SHP77 (cell line): ENCODE measurements around the gene ITPK1.

Experiments
- DNase-seq, 2 experiments: peaks; one replicate each; lab custom pipeline; 2025; lab: John Stamatoyannopoulos, UW

Gene ITPK1

DNA sequence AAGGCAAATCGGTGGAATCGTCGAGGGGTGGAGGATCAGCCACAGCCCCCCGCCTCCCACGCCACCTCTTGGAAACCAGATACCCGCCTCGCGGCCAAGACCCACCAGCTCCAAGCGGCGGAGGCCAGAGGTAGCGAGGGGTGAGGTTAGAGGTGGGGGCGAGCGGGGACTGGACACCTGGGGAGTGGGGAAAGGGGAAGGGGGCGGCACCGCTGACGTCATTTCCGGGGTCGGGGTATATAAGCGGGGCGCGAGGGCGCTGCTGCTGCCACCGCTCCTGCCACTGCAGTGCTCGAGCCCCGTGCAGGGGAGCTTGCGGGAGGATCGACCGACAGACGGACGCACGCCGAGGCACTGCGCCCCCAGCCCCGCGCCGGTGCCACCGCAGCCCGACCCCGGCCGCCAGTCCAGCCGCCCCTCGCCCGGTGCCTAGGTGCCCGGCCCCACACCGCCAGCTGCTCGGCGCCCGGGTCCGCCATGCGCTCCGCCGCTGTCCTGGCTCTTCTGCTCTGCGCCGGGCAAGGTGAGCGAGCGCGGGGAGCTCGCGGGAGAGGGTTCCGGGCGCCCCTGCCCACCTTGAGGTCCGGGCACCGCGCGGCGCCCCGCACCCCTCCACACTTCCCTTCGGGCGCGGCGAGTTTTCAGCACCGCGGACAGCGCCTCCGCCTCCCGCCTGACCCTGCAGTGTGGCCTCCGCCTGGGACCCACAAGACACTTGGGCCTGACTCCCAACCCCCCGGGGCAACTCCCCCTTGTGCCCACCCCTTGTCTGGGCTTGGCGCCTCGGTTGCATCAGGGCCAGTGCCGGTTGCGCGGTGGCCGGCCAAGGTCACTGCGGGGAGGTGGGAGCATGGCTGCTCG, 192.6 kb downstream of the ITPK1 start, which contains the start of gene CHGA:
TSS of gene CHGA (plus strand) at position 268 of the 861 bp plus-strand sequence. CDS start at position 478, 210 bp downstream.
- DNase-seq = peak; percentile 63 to 69

DNA sequence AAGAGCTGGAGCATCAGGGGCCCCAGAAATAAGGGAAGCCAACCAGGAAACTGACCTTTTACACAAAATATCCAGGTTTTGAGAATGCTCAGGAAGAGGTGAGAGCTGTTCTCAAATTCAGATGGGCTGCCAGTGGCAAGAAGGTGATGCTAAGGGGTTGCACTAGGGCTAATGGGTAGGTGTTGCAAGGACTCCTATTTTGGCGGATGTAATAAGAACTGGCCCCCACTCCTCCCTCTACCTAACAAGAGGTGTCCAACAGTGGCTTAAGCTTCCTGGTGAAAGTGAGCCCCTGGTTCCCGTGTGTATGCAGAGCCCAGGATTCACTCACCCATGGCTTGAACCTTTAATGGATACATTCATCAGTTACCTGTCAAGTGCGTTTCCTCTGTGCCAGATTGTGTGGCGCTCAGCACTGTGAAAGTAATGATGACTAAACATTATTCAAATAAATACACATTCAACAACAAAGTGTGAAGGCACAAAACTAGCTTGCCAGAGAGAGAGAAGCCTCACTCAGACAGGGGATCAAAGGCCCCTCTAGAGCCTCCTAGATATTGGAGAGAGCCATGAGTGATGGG, 193.5 kb downstream of the ITPK1 start:
- no peak for DNase-seq

DNA sequence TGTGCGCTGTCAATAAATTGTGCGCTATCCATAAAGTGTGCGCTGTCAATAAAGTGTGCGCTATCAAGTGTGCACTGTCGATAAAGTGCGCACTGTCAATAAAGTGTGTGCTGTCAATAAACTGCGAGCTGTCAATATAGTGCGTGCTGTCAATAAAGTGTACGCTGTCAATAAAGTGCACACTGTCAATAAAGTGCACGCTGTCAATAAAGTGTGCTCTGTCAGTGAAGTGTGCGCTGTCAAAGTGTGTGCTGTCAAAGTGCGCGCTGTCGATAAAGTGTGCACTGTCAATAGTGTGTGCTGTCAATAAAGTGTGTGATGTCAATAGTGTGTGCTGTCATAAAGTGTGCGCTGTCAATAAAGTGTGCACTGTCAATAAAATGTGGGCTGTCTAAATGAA, 195.7 kb downstream of the ITPK1 start:
- DNase-seq = no peak

DNA sequence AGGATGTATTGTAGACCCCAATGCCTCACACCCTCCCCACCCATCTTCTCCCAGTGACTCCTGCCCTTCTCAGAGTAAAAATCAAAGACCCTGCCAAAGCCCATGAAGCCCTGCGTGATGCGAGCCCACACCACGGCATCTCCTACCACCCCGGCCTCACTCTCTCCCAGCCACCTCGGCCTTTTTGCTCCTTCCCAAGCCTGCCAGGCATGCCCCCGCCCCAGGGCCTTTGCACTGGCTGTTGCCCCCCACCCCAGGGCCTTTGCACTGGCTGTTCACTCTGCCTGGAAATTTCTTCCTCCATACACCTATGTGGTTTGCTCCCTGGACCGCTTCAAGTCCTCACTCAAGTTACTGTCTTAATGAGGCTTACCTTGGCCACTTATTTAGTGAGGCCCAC, 197.8 kb downstream of the ITPK1 start:
- no peak for DNase-seq

DNA sequence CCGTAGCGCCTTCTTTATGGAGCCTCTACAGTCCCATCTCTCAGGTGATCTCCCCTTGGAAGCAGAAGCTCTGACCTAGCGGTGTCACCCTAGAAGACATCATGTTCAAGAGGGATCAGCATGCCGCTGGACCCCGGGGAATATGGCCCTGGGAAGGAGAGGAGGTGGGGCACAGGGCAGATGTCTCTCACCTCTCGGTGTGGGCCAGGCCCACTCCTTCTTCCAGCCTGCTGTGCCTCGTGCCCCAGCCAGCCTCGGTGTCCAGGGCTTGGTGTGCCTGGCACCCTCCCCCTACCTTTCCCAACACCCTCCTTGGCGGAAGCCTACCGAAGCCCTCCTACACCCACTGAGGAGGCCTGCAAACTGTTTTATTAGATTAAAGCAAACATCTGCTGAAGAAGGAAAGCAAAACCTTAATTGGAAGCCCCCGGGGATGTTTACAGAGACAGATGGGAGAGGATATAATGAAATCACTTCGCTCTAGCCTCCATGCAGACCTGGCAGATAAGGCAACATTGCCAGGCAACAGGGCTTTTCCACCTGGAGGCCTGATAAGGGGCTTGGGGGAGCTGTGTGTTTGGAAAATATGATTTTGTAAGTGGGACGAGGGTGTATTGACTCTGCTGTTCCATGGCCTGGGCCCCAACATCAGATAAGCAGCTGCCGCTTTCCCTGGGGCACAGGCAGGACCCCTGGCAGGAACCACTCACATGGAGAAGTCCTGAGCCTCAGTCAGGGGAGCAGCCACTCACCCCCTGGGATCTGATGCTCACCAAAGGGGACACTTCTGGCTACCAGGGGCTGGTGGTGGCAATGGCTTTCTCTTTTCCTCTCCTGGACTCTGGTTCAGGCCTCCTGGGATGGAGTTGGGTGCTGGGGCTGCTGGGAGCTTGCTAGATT, 198.4 kb downstream of the ITPK1 start:
- no peak for DNase-seq

DNA sequence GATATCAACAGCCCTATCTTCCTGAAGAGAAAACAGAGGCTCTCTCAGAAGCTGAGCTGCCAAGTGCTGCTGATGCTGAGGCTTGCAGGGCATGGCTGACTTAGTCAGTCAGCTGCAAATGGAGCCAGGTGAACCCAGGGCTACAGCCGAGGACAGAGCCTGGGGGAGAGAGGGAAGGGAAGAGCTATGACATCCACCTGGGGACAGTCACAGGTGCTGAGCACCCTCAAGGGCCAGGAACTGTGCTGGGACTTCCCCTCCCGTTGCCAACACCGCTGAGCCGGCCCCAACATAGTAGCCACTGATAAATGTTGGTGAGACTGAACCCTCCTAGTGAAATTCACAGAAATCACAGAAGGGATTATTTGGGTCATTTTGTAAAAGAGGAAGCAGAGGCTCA, 199.5 kb downstream of the ITPK1 start:
- DNase-seq = no peak

DNA sequence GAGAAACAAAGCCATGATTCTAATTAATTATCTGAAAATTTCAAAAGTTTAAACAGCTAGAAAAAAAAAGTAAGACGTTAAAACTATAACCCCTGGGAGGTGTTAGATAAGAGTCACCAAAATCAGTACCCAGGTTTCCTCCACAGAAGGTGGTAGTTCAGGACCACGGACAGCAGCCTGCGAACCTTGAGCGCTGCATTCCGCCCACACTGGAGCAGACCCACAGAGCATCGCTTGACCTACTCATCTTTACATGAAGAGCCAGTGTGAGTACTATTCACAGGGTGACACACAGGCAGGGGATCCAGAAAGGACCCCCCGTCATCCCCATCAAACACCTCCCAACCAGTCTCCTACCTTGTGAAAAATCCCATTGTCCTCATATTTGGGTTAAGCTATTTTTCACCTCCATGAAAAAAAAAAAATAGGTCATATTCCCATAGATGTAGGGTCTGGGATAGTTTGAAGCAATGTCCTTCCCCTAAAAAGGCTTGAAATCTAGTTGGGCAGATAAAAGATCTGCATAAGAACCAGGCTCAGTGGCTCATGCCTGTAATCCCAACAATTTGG, 201.6 kb downstream of the ITPK1 start:
- DNase-seq = no peak

DNA sequence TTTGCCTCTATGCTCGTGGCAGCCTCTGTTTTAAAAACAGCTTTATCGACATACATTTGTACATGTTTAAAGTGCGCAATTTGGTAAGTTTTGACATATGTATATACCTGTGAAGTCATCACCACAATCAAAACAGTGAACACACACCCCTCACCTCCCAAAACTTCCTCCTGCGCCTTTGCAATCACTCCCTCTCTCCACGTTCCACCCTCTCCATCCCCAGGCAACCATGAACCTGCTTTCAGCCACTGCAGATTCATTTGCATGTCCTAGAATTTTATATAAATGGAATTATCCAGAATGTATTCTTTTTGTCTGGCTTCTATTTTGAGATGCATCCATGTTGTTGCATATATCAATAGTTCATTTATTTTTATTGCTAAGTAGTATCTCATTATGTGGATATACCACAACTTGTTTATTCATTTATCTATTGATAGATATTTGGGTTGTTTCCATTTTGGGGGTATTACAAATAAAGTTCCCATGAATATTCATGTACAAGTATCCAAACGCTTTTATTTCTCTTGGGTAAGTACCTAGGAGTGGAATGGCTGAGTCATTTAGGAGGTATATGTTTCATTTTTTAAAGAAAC, 208.3 kb downstream of the ITPK1 start:
- DNase-seq = no peak

DNA sequence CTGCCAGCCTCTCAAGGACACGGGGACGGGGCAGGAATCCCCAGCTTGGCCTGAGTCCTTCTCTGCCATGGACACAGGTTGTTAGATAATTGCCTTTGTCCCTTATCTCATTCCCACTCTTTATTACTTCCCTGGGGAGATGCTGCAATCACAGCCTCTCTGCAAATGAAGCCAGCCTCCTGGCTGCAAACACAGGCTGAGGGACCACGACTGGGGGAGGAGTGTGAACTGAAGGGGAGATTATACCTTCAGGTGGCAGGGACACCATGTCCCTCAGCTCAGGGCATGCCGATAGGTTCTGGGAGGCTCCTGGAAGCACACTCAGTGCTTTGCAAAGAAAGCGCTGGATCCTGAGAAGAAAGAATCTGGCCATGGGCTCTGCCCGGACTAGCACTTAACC, 208.9 kb downstream of the ITPK1 start:
- no peak for DNase-seq

DNA sequence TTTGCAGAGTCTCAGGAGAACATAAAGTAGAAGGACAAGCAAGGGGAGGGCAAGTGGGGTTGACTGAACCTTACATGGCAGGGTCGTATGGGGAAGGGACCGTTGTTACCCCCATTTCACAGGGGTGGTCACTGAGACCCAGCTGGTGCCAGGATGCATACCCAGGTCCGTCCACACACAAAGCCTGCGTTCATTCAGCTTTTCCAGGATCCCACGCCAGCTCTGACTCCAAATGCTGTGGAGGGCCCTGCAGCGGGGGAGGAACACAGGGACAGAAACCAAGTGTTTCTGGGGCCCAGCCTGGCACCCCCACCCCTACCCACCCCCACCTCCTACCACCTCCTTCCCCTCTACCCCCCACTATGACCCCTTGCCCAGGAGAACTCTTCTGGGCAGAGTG, 209.3 kb downstream of the ITPK1 start:
- DNase-seq = no peak

DNA sequence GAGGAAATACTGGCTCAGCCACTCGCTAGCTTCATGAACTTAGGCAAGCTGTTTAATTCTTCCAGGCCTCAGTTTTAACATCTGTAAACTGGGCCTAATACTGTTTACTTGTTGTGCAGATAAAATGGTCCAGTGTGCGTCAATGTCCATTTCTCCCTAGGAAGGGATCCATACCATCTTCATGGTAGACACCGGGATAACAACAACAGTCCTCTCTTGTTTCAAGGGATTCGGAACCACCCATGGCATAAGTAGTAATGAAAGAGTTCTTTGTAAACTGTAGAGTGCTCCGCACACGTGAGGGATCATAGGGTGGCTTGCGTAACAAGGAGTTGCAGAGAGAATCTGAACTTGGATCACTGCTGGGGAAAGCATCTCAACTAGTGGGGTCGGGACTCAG, 210.1 kb downstream of the ITPK1 start:
- no peak for DNase-seq

DNA sequence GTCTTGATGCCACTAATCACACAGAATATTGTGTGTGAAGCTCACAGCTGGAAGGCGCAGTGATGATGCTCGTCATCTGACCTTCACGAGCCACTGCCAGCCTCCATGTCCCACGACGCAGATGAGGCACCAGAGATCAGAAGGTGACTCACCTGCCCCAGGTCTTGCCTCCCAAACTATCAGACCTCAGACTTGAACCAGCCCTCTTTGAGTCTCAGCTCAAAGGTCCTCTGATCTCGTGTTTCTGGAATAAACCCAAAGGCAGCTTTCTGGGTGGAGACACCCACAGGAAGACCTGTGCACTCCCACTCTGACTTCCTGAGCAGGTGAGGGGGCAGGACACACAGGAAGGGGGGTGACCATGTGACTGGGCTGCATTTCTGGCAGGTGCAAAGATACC, 212.4 kb downstream of the ITPK1 start:
- no peak for DNase-seq

DNA sequence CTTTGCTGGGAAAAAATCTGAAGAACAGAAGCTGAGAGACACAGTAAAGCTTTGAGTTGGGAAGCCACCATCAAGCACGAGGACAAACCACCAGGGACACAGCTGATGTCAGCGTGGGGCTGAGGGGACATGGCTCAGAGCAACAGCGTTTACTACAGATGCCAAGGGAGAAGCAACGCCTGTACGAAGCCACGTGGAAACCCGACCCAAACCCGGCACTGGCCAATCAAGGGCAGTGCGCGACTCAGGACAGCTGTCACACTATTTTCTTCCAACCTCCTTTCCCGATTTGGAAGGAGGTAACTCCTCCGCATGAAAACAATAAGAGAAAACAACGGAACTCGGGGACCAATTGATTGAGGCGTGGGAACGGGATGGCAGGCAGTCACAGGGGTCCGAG, 213.0 kb downstream of the ITPK1 start:
- DNase-seq = no peak

DNA sequence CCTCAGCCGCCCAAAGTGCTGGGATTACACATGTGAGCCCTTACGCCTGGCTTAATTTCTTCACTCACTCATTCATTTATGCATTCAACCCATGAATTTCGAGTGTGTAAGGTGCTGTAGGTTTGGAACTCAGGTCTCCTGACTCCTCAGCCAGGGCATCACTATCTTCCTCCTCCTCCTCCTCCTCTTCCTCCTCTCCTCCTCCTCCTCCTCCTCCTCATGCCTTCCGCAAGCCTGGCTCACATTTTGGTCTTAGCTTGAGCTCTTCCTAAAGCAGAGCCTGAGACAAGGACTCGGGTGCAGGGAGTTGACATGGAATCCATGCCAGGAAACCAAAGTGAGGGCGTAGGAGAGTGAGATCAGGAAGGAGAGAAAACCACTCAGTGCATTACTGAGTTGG, 213.5 kb downstream of the ITPK1 start:
- DNase-seq = no peak

DNA sequence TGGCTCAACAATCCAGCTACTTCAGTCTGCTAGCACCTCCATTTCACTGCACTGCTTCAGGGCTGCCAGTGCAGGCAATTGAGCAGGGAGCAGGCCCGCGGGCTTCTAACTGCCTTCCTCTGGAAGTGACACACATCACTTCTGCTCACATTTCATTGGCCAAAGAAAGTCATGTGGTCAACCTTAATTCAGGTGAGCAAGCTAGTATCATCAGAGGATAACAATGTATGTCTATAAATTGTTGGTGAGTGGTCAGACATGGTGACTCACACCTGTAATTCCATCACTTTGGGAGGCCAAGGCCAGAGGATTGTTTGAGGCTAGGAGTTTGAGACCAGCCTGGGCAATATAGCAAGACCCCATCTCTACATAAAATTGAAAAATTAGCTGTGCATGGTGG, 215.1 kb downstream of the ITPK1 start:
- no peak for DNase-seq

DNA sequence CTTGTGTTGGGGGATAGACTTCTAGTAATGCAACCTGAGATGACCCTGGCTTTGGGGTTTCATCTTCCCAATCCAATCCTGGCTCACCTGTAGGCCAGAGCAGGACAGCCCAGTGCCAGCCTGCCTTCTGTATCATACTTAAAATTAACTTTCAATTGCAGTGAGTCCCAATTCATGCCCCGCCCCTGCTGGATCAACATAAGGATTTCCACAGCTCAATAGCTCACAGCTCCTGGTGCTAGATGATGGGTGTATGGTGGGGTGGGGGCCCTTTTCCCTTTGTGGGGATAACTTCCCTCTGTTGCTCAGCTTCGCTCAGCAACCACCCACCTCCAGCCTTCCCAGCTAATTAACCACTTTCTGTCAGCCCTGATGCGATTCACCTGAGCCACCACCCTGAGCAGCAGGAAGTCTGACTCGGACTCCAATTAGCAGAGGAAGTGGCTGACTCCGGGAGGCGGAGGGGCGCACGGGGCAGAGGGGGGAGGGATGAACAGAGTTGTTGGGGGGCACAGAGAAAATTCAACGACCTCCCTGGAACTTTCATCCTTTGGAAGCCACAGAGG, 217.1 kb downstream of the ITPK1 start:
- DNase-seq = no peak

DNA sequence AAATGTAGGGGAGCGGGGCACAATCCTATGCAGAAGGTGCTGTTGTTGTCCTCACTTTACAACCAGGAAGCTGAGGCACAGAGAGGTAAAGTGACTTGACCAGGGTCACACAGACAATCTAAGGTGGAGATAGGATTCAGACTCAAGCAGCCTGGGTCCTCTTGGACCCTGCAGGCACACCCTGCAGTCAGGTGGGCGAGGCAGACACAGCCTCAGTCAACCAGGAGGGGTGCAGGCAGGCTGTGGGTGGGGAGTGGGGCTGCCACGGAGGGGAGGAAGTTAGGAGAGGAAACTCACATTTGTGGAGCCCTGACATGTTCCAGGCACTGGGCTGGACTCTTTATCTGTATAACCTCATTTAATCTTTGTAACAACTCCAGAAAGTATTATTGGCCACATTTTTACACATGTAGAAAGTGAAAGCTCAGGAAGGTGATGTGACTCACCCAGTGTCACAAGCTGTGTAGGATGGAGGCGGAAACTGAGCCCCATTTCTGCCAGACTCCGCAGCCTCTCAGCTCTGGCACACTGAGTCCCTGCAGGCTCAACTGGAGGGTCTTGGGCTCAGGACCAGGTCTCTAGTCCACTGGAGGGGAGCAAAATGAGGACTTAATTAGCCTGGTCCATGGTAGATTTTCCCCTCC, 217.7 kb downstream of the ITPK1 start:
- DNase-seq = no peak

DNA sequence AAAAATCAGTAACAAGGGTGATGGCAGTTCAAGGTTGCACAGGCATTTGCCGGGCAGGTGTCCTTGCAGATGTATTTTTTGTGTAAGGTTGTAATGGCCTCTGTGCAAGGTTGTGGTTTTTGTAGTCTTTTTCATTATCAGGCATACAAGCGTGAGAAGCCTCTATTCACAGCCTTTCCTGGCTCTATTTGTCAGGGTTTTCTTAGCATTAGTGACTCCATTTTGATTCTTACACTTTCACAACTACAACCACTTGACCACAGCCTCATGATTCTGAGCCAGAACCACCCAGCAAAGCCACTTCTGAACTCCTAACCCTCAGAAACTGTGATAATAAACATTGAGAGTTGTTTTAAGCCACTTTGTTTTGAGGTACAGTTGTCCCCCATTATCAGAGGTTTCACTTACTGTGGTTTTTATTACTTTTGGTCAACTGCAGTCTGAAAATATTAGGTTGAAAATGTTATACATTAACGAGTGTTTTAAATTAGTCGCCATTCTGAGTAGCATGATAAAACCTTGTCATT, 220.3 kb downstream of the ITPK1 start:
- no peak for DNase-seq

DNA sequence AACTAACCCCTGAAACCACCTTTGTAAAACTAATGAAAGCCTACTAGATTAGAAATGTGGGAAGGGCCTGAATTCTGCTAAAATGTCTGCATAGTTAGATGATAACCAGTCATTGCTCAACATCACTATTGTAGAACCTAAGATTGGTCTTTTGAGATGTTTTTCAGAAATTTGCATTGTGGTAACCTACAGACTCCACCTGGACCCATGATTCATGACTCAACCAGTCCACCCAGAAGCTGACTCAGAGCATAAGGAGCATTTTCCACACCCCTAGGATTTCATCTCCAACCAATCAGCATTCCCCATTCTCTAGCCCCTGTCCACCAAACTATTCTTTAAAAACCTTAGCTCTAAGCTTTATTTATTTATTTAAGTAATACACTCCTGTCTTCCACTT, 223.1 kb downstream of the ITPK1 start:
- DNase-seq = no peak

DNA sequence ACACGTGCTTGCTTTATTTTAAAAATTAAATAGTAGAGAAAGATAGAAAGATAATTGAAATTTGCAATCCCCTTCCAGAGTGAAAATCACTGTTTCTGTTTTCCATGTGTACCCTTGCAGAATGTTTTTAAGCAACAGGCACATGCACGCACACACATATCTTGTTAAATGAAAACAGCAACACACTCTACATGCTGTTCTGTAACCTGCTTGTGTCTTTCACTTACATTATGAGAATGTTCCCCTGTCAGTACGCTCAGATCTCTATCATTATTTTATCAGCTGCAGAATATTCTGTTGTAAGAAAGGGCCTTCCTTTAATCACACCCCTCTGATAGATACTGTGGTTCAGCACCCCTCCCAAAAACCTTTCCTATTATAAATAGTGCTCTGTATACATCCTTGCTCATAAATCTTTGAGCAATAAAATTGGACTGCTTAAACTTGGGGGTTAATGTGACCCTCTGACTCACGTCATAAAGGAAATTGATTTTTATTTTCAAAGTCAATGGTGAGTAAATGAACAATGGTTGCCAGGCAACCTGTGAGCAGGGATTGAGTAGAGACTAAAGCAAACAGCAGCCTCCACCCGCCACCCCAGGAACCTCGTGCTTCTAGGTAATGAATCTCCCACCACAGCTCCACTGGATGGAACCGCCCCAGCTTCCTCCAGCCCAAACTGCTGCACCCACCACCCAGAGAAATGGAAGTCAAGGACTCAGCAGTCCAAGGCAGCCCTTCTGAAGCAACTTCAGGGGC, 224.7 kb downstream of the ITPK1 start:
- peak; percentile 68 to 77 for DNase-seq
